A549 (cell line): Measurements from ENCODE around the gene RUNX1.

Source experiments
- CEBPB ChIP-seq, 2 experiments: fragments of >200 bp in 1 of 2; sonication (Bioruptor Twin) in 1 of 2; formaldehyde crosslinking in 1 of 2; IDR thresholded peaks; 2 replicates each; pipeline ENCODE4 v1.6.1; 2012 to 2016
- SMC3 ChIP-seq: fragments of >200 bp; sonication (Bioruptor Twin); formaldehyde crosslinking; IDR thresholded peaks from 3 replicates; pipeline ENCODE4 v1.6.1; 2018; ENCODE audit warnings: inconsistent platforms
- TF ChIP-seq, protein P1 (sequence below): fragments of >200 bp; sonication (Bioruptor Twin); formaldehyde crosslinking; IDR thresholded peaks from 3 replicates; pipeline ENCODE4 v1.5.1; 2016

DNA sequence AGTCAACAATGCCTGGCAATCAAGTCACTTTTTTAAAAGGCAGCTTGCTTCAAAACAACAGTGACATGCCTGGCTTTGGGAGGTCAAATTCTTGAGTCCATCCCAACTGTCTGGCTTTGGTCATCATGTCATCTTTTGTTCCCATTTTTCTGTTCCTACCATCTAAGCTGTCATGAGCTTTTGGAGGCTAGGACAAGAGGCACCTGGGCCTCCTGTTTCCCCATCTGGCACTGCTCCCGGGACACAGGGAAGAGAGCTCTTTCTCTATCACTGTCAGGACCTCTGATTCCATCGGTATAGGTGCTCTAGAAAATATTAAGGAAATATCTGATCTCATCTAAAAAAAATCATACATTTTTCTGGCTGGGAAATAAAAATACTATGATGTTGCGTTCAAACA is 224.0 kb downstream of the RUNX1 start:
- TF ChIP-seq, protein P1, sequence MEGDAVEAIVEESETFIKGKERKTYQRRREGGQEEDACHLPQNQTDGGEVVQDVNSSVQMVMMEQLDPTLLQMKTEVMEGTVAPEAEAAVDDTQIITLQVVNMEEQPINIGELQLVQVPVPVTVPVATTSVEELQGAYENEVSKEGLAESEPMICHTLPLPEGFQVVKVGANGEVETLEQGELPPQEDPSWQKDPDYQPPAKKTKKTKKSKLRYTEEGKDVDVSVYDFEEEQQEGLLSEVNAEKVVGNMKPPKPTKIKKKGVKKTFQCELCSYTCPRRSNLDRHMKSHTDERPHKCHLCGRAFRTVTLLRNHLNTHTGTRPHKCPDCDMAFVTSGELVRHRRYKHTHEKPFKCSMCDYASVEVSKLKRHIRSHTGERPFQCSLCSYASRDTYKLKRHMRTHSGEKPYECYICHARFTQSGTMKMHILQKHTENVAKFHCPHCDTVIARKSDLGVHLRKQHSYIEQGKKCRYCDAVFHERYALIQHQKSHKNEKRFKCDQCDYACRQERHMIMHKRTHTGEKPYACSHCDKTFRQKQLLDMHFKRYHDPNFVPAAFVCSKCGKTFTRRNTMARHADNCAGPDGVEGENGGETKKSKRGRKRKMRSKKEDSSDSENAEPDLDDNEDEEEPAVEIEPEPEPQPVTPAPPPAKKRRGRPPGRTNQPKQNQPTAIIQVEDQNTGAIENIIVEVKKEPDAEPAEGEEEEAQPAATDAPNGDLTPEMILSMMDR: no peak
- TF ChIP-seq CEBPB (IDR thresholded peaks at IDR 0.05) (no peak), SMC3 (no peak)
